D721Med (cell line): ENCODE measurements around the gene SDS.

Source experiments
- DNase-seq: peaks from one replicate; pipeline ENCODE4 v3.0.0; 2011; ENCODE audit warnings: low spot score; ENCODE audit not compliant: insufficient read length
- FAIRE-seq: peaks from 2 replicates; lab custom pipeline; 2011; peaks lifted over from hg19 to GRCh38; lab: Jason Lieb, UNC
- CTCF ChIP-seq: IDR thresholded peaks from 2 replicates; pipeline ENCODE4 v1.5.1; 2012; ENCODE audit warnings: mild to moderate bottlenecking, control low read depth; ENCODE audit not compliant: insufficient read depth; ENCODE audit errors: missing control alignments

The SDS gene

DNA sequence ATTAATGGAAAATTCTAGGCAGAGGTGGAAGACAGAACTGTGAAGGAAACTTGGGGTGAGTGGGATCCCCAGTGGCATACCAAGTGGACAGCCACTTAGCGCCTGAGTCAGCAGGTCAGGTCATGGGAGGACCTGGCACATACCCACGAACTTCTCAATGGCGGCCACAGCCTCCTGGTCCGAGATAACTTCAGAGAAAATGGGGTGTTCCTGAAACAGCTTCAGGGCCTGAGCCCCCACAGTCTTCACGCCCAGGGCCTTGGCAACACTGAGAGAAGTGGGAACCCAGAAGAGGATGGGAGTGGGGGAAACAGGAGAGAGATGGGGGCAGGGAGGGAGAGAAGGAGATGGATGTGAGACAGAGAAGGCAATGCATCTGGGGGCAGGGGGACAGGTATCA, 9.9 kb downstream of the SDS start:
- no peak for DNase-seq
- no peak for TF ChIP-seq CTCF
- FAIRE-seq = no peak

DNA sequence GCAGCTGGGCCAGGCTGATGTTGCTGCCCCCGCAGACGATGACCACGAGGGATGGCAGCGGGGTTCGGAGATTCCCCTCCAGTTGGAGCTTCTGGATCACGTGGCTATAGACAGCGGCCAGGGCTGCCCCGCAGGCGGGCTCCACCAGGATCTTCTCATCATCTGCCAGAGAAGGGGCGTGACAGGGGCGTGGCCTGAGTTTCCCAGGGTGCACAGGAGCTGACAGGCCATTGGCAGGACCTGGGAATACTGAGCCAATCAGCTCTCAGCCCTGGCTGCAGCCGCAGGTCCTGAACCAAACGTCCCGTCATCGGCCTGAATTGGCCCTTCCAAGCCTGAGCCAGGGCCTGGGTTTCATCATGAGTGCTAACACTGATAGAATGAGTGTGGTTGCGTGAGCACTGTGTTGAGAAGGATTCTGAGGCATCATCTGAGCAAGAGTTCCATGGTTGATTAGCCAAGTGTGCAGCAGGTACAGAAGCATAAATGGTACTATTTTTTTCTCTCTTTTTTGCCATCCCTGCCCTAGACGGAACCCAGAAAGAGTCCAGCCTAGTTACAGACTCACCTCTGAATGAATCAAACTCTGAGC, 10.6 kb downstream of the SDS start:
- FAIRE-seq = no peak
- DNase-seq = no peak
- no peak for TF ChIP-seq CTCF

DNA sequence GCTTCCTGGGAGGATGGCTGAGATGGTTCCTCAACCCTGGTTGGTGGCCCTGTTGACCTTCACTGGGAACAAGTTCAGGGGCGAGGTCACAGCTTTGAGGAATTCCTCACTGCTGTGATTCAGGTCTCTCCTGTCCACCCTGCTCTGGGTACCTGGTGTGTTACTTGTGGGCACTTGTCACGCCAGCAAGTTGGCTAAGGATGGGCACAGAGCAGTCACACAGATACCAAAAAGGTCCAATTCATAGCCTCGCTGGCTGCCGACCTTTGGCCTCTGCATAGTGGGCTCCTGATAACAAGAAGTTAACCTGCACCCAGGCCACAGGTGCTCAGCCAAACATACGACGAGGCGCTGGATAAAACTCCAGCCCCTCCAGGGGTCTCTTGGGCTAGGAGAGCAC, 11.2 kb downstream of the SDS start:
- FAIRE-seq = no peak
- DNase-seq = no peak
- no peak for TF ChIP-seq CTCF

DNA sequence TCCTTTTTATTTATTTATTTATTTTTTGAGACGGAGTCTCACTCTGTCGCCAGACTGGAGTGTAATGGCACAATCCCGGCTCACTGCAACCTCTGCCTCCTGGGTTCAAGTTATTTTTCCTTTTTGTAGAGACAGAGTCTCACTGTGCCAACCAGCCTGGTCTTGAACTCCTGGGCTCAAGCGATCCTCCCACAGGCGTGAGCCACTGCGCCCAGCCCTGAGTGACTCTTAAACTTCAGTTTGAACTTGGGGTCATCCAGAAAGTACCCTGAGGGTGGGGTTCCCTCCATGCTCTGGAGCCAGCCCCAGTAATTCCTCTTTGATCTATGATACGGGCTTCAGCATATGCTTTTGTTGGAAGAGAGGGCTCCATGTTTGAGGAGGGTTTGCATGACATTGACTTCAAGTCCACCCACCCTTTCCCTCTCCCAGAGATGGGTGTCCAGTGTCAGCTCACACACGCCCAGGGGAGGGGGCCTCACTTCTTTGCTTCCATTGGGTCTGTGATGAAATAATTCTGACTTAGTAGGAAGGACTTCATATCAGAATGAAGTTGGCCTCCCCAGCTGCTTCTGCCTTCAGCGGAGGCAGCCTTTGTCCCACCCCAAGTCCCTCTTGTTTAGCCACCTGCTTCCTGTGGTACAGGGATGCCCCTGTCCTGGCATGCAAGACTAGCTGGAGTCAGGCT, 11.9 kb downstream of the SDS start:
- no peak for FAIRE-seq
- no peak for DNase-seq
- TF ChIP-seq CTCF = no peak

GRCh38 chr12:113391145-113391544, 12.5 kb downstream of the SDS start:
- TF ChIP-seq CTCF = no peak
- DNase-seq (no peak), FAIRE-seq (no peak)

DNA sequence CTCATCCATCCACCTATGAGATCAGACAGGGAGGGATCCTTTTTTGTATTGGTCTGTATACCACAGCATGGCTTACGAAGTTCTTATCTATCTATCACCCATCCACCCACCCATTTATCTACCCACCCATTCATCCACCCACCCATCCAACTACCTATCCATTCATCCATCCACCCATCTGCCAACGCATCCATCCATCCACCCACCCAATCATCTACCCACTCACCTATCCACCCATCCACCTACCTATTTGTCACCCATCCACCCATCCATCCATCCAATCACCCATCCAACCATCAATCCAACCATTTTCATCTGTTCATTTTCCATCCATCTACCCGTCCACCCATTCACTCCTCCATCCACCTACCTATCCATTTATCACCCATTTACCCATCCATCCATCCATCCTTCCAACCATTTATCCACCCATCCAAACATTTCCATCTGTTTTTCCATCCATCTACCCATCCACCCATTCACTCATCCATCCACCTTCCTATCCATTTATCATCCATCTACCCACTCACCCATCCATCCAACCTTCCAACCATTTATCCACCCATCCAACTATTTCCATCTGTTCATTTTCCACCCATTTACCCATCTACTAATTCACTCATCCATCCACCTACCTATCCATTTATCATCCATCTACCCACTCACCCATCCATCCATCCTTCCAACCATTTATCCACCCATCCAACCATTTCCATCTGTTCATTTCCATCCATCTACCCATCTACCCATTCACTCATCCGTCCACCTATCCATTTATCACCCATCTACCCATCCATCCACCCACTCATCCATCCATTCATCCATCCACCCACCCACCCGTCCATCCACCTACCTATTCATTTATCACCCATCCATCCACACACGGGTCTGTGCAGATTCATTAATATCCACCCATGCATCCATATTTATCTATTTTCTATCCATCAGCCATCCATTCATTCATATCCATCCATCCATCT, 13.3 kb downstream of the SDS start:
- no peak for DNase-seq
- FAIRE-seq = no peak
- TF ChIP-seq CTCF = no peak
